Fibroblast of skin of back (primary cell): ENCODE data around the gene C16orf89. TPM values are rescaled to one million over a fixed set of nuclear protein-coding genes. Genes with fewer than 3 reads are reported as not detected.
"Not testable (repeated sequence)": the region's sequence is repeated elsewhere in the genome, so short reads cannot be mapped to it uniquely, and the experiment has no call there.

ENCODE experiments used
- DNase-seq: peaks from one replicate; pipeline ENCODE4 v3.0.0-alpha.2; 2013
- polyA plus RNA-seq, 2 experiments: library from polyadenylated mRNA; unstranded; fragments of 120-200 nt; gene quantifications; one replicate each; pipeline ENCODE4 v1.2.1, GENCODE V29; 2013; ENCODE audit not compliant: insufficient read length in 2 of 2

The C16orf89 gene
- not detected for polyA plus RNA-seq (2013, experiment 1 of 2; ENCODE audit: insufficient read length)
- not detected for polyA plus RNA-seq (2013, experiment 2 of 2; ENCODE audit: insufficient read length)

- DNase-seq, result no peak
Measured at GRCh38 chr16:5065813-5066212, at the start of gene C16orf89. C16orf89 (minus strand) TSS chr16:5065956; CDS start chr16:5065908, 48 bp downstream.

- not testable (repeated sequence) for DNase-seq
Measured at GRCh38 chr16:5110933-5111332, 45.2 kb upstream of the C16orf89 start.

GRCh38 chr16:5108505-5109158, 42.9 kb upstream of the C16orf89 start:
- DNase-seq, result no peak

- not testable (repeated sequence) for DNase-seq
Measured at GRCh38 chr16:5105039-5105438, 39.3 kb upstream of the C16orf89 start.

GRCh38 chr16:5103296-5104032, 37.7 kb upstream of the C16orf89 start:
- not testable (repeated sequence) for DNase-seq

GRCh38 chr16:5099174-5099573, 33.4 kb upstream of the C16orf89 start:
- DNase-seq, result not testable (repeated sequence)

- DNase-seq, result peak; percentile 66
Measured at GRCh38 chr16:5098221-5099159, 32.7 kb upstream of the C16orf89 start.

- DNase-seq, result peak; percentile 99
Measured at GRCh38 chr16:5097470-5098220, 31.9 kb upstream of the C16orf89 start, which contains the start of gene EEF2KMT. EEF2KMT (minus strand) TSS chr16:5097795; CDS start chr16:5097739, 56 bp downstream.

- peak; percentile 27 for DNase-seq
Measured at GRCh38 chr16:5097061-5097469, 31.3 kb upstream of the C16orf89 start.

GRCh38 chr16:5096437-5097060, 30.8 kb upstream of the C16orf89 start:
- DNase-seq, result not testable (repeated sequence)

- DNase-seq, result not testable (repeated sequence)
Measured at GRCh38 chr16:5095145-5095830, 29.5 kb upstream of the C16orf89 start.

GRCh38 chr16:5093746-5094145, 28.0 kb upstream of the C16orf89 start:
- DNase-seq, result not testable (repeated sequence)

GRCh38 chr16:5093081-5093480, 27.3 kb upstream of the C16orf89 start:
- DNase-seq, result not testable (repeated sequence)

GRCh38 chr16:5090592-5090991, 24.8 kb upstream of the C16orf89 start:
- peak; percentile 12 for DNase-seq

GRCh38 chr16:5089911-5090555, 24.3 kb upstream of the C16orf89 start:
- not testable (repeated sequence) for DNase-seq

GRCh38 chr16:5088936-5089335, 23.2 kb upstream of the C16orf89 start:
- DNase-seq, result not testable (repeated sequence)

- DNase-seq, result not testable (repeated sequence)
Measured at GRCh38 chr16:5088086-5088790, 22.5 kb upstream of the C16orf89 start.

- DNase-seq, result not testable (repeated sequence)
Measured at GRCh38 chr16:5085716-5086115, 20.0 kb upstream of the C16orf89 start.

- peak; percentile 41 for DNase-seq
Measured at GRCh38 chr16:5084802-5085201, 19.0 kb upstream of the C16orf89 start.
